DND-41 (cell line): ENCODE measurements around the gene PHLDB3.

Experiments used
- CTCF ChIP-seq: IDR thresholded peaks from 2 replicates; pipeline ENCODE4 v1.5.1; 2012; ENCODE audit warnings: borderline replicate concordance, low read length, moderate library complexity, mild to moderate bottlenecking; ENCODE audit not compliant: poor library complexity, severe bottlenecking; ENCODE audit errors: extremely low read depth
- EZH2 ChIP-seq: IDR thresholded peaks from 3 replicates; pipeline ENCODE4 v1.6.1; 2012; ENCODE audit warnings: borderline replicate concordance, low read depth, mild to moderate bottlenecking, moderate library complexity, low read length, inconsistent platforms; ENCODE audit not compliant: severe bottlenecking

DNA sequence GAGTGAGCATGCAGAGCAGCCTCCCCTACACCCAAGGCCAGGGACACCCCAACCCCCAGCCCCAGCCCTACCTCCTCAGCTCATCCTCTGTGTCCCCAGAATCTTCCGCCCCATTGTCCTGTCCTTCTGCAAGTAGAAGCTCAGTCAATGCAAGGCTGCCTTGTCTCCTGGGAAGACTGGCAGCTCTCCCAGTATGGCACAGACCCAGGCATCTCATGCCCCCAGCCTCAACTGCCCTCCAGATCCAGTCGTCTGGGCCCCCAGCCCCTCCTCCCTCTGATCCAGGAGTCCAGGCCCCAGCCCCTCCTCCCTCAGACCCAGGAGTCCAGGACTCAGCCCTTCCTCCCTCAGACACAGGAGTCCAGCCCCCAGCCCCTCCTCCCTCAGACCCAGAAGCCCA, 41.4 kb upstream of the PHLDB3 start:
- TF ChIP-seq EZH2: no peak
- no peak for TF ChIP-seq CTCF
